Measurements from ENCODE around the gene CTBP2. TPM values are rescaled to one million over a fixed set of nuclear protein-coding genes. Genes with fewer than 3 reads are reported as not detected.

CTBP2 gene
- total RNA-seq, 2 donors from 2014 or later: 32.0 to 49.0 TPM

GRCh38 chr10:125085258-125086054 is 74.9 kb downstream of the CTBP2 start:
- TF ChIP-seq POLR2A (IDR thresholded peaks at IDR 0.05): peak in 1 of 3 donors; percentile 38
- TF ChIP-seq, protein P1, sequence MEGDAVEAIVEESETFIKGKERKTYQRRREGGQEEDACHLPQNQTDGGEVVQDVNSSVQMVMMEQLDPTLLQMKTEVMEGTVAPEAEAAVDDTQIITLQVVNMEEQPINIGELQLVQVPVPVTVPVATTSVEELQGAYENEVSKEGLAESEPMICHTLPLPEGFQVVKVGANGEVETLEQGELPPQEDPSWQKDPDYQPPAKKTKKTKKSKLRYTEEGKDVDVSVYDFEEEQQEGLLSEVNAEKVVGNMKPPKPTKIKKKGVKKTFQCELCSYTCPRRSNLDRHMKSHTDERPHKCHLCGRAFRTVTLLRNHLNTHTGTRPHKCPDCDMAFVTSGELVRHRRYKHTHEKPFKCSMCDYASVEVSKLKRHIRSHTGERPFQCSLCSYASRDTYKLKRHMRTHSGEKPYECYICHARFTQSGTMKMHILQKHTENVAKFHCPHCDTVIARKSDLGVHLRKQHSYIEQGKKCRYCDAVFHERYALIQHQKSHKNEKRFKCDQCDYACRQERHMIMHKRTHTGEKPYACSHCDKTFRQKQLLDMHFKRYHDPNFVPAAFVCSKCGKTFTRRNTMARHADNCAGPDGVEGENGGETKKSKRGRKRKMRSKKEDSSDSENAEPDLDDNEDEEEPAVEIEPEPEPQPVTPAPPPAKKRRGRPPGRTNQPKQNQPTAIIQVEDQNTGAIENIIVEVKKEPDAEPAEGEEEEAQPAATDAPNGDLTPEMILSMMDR (IDR thresholded peaks at IDR 0.05): no peak
- DNase-seq (peak; percentile 71 to 79 (median 76)), ATAC-seq (peak; percentile 13)
- H3K27ac ChIP-seq: peak overlapping the region; percentile 87 to 96 (median 92)
- intact Hi-C loops (cut with DNase I): no loop called here
- no peak overlapping the region for H3K4me3 ChIP-seq
- 33 to 42% methylated on average over 16 to 17 of the region's 17 CpGs for WGBS, 2 donors
- no peaks in the 10 kb centered on the region for H3K9me3 ChIP-seq
- H3K27me3 ChIP-seq: no peaks in the 10 kb centered on the region
- peaks cover 0 to 2% of the 10 kb centered on the region in 2 donors for H3K36me3 ChIP-seq (replicated peaks in 1 of 2; ENCODE audit: insufficient read depth in 1 of 2, low read depth in 2 of 2)
- H3K4me1 ChIP-seq: peaks cover 55% of the 10 kb centered on the region

- ATAC-seq: peak; percentile 93
- peaks cover 0 to 2% of the 10 kb centered on the region in 2 donors for H3K36me3 ChIP-seq (replicated peaks in 1 of 2; ENCODE audit: insufficient read depth in 1 of 2, low read depth in 2 of 2)
- H3K4me1 ChIP-seq: peaks cover 52% of the 10 kb centered on the region
- H3K4me3 ChIP-seq: no peak overlapping the region
- WGBS, 2 donors: 11 to 27% methylated on average over 8 to 18 of the region's 18 CpGs
- intact Hi-C loops (cut with DNase I): no loop called here
- DNase-seq: peak; percentile 97 to 98 (median 98)
- peak overlapping the region; percentile 87 to 96 (median 92) for H3K27ac ChIP-seq
- H3K27me3 ChIP-seq: no peaks in the 10 kb centered on the region
- TF ChIP-seq, protein P1 (IDR thresholded peaks at IDR 0.05): no peak
- TF ChIP-seq POLR2A (IDR thresholded peaks at IDR 0.05): peak in 2 of 3 donors; percentile 71 to 74
- H3K9me3 ChIP-seq: no peaks in the 10 kb centered on the region
Measured at GRCh38 chr10:125084614-125085257, 75.6 kb downstream of the CTBP2 start.

DNA sequence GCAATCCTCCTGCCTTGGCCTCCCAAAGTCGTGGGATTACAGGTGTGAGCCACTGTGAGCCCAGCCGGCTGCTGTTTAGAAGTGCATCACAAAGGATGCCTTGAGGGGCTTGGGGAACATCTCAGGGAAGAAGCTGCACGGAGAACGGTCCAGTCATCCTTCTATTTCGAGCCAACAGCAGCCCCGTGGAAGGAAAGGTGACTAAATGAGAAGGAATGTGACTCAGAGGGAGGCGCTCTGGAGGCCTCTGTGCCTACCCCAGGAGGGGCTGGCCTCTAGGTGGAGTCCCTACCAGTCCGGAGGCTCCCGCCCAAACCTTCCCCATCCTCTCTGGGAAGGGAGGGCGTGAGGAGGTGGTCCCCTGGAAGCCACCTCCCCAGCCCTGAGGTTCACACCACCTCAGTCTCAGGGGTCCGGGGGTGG is 76.2 kb downstream of the CTBP2 start:
- Histone ChIP-seq H3K36me3 (replicated peaks in 1 of 2; ENCODE audit: insufficient read depth in 1 of 2, low read depth in 2 of 2) (peaks cover 0 to 2% of the 10 kb centered on the region in 2 donors), H3K27me3 (no peaks in the 10 kb centered on the region), H3K4me1 (peaks cover 48% of the 10 kb centered on the region), H3K9me3 (no peaks in the 10 kb centered on the region), H3K4me3 (no peak overlapping the region), H3K27ac (peak overlapping the region; percentile 87 to 96 (median 92))
- TF ChIP-seq, protein P1 (IDR thresholded peaks at IDR 0.05): peak in 2 of 7 experiments; percentile 25 to 26
- TF ChIP-seq POLR2A (IDR thresholded peaks at IDR 0.05): no peak
- 58 to 75% methylated on average over 10 to 11 of the region's 11 CpGs for WGBS, 2 donors
- peak; percentile 62 to 84 (median 66) for DNase-seq
- intact Hi-C loops (cut with DNase I): no loop called here
- peak; percentile 52 for ATAC-seq

DNA sequence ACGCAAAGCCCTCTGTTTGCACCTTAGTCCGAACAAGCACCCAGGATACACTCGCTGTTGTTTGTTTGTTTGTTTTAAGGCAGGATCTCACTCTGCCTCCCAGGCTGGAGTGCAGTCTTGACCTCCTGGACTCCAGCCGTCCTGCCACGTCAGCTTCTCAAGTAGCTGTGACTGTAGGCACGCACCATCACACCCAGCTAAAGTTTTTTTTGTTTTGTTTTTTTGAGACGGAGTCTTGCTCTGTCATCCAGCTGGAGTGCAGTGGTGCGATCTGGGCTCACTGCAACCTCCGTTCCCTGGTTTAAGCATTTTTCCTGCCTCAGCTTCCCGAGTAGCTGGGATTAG is 76.8 kb downstream of the CTBP2 start:
- ATAC-seq: no peak
- H3K4me3 ChIP-seq: no peak overlapping the region

More for the DNA sequence above, 76.8 kb downstream of the CTBP2 start:
- DNase-seq: peak in 2 of 4 donors; percentile 40 to 71
- intact Hi-C loops (cut with DNase I): no loop called here
- 78 to 83% methylated on average over 9 to 10 of the region's 10 CpGs for WGBS, 2 donors
- Histone ChIP-seq H3K4me1 (peaks cover 48% of the 10 kb centered on the region), H3K27ac (peak overlapping the region; percentile 87 to 96 (median 92)), H3K27me3 (no peaks in the 10 kb centered on the region), H3K36me3 (replicated peaks in 1 of 2; ENCODE audit: insufficient read depth in 1 of 2, low read depth in 2 of 2) (peaks cover 0 to 2% of the 10 kb centered on the region in 2 donors), H3K9me3 (no peaks in the 10 kb centered on the region)
- TF ChIP-seq, protein P1 (IDR thresholded peaks at IDR 0.05): no peak
- TF ChIP-seq POLR2A (IDR thresholded peaks at IDR 0.05): no peak
